Tibial artery (tissue), 4 donors: ENCODE measurements around the gene BBC3.
"Not testable (repeated sequence)": the region's sequence is repeated elsewhere in the genome, so short reads cannot be mapped to it uniquely, and the experiment has no call there.

Experiments used
- DNase-seq, 2 donors: peaks; one replicate each; pipeline ENCODE4 v3.0.0-alpha.2; 2019
- H3K27ac ChIP-seq, 2 donors: fragments of 200-600 bp; sonication (generic) in 1 of 2; 1 replicate in 1 of 2; 2 replicates in 1 of 2; pipeline ENCODE4 v1.5.1; 2018 to 2019; ENCODE audit warnings: mild to moderate bottlenecking in 1 of 2
- H3K27me3 ChIP-seq, 2 donors: fragments of 200-600 bp; sonication (generic) in 1 of 2; one replicate each; pipeline versions ENCODE4 v1.5.1 to v1.6.0; 2016 to 2019
- H3K36me3 ChIP-seq, 3 donors: fragments of 200-600 bp; sonication (generic) in 2 of 3; one replicate each; pipeline ENCODE4 v1.5.1; 2016 to 2019; ENCODE audit warnings: mild to moderate bottlenecking in 2 of 3
- H3K4me1 ChIP-seq, 4 donors: fragments of 200-600 bp; sonication (generic) in 2 of 4; 1 replicate in 3 of 4; 2 replicates in 1 of 4; pipeline ENCODE4 v1.5.1; 2016 to 2019
- H3K4me3 ChIP-seq, 2 donors: fragments of 200-600 bp; sonication (generic) in 1 of 2; 1 replicate in 1 of 2; 2 replicates in 1 of 2; pipeline ENCODE4 v1.5.1; 2018 to 2019; ENCODE audit warnings: mild to moderate bottlenecking in 2 of 2
- H3K9me3 ChIP-seq, 3 donors: fragments of 200-600 bp; sonication (generic) in 1 of 3; one replicate each; pipeline ENCODE4 v1.5.1; 2016 to 2019
- CTCF ChIP-seq, 2 experiments: fragments of 200-600 bp in 1 of 2; fragments of 450-650 bp in 1 of 2; IDR thresholded peaks; one replicate each; pipeline ENCODE4 v1.5.1; 2017 to 2019; ENCODE audit warnings: antibody characterized with exemption in 2 of 2, mild to moderate bottlenecking in 1 of 2, moderate library complexity in 1 of 2
- intact Hi-C: fragments of 100-400 bp; cut with DNase I; formaldehyde crosslinking; loops from one replicate; pipeline ENCODE4 v1.15.0; 2023; ENCODE audit warnings: low total_unique reads

The BBC3 gene

GRCh38 chr19:47269596-47269995, 38.6 kb upstream of the BBC3 start:
- no peak for TF ChIP-seq CTCF (IDR thresholded peaks at IDR 0.05)
- H3K27ac ChIP-seq, result no peak overlapping the region
- H3K4me3 ChIP-seq, result no peak overlapping the region
- H3K27me3 ChIP-seq, result no peaks in the 10 kb centered on the region
- H3K36me3 ChIP-seq, result peaks cover 49 to 72% (median 61%) of the 10 kb centered on the region in 3 donors
- intact Hi-C loops, result no loop called here
- peaks cover 0 to 15% (median 6%) of the 10 kb centered on the region in 4 donors for H3K4me1 ChIP-seq
- no peaks in the 10 kb centered on the region for H3K9me3 ChIP-seq
- no peak for DNase-seq

DNA sequence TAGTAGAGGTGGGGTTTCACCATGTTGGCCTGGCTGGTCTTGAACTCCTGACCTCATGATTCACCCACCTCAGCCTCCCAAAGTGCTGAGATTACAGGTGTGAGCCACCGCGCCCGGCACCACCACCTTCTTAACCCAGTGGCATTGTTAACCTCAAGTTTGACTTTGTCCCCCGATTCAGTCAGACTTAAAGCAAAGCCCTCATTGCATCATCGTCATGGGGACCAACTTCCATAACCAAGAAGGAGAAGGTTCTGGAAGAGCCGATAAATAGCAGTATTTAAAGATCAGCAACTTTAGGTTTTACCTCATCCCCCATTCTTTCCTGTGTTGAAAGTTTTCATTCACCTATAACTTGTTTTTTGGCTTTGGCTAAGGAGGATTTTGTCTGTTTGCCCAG, 37.0 kb upstream of the BBC3 start:
- no peak overlapping the region for H3K27ac ChIP-seq
- peaks cover 0 to 13% (median 6%) of the 10 kb centered on the region in 4 donors for H3K4me1 ChIP-seq
- no peaks in the 10 kb centered on the region for H3K27me3 ChIP-seq
- intact Hi-C loops, result no loop called here
- no peak for DNase-seq
- no peak for TF ChIP-seq CTCF (IDR thresholded peaks at IDR 0.05)
- H3K4me3 ChIP-seq, result no peak overlapping the region
- no peaks in the 10 kb centered on the region for H3K9me3 ChIP-seq
- H3K36me3 ChIP-seq, result peaks cover 63 to 87% (median 76%) of the 10 kb centered on the region in 3 donors

DNA sequence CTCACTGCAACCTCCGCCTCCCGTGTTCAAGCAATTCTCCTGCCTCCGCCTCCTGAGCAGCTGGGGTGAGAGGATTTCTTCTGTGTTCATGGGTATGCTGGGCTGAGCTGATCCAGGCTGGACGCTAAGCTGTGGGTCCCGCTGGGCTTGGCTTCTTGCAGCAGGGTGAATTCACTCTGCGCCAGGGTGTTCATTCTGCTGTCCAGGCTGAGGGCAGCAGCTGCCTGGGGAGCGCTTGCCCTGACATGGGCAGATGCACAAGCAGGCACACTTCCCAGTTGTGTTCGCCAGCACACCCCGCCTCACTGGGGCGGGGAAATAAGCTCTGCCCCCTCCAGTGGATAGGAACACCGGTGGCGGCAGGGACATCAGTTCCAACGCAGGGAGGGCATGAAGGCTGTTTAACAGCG, 36.4 kb upstream of the BBC3 start:
- H3K9me3 ChIP-seq, result no peaks in the 10 kb centered on the region
- intact Hi-C loops, result no loop called here
- H3K4me1 ChIP-seq, result peaks cover 0 to 6% (median 3%) of the 10 kb centered on the region in 4 donors
- no peaks in the 10 kb centered on the region for H3K27me3 ChIP-seq
- no peak overlapping the region for H3K4me3 ChIP-seq
- TF ChIP-seq CTCF (IDR thresholded peaks at IDR 0.05), result no peak
- no peak for DNase-seq
- no peak overlapping the region for H3K27ac ChIP-seq
- H3K36me3 ChIP-seq, result peaks cover 69 to 94% (median 83%) of the 10 kb centered on the region in 3 donors

DNA sequence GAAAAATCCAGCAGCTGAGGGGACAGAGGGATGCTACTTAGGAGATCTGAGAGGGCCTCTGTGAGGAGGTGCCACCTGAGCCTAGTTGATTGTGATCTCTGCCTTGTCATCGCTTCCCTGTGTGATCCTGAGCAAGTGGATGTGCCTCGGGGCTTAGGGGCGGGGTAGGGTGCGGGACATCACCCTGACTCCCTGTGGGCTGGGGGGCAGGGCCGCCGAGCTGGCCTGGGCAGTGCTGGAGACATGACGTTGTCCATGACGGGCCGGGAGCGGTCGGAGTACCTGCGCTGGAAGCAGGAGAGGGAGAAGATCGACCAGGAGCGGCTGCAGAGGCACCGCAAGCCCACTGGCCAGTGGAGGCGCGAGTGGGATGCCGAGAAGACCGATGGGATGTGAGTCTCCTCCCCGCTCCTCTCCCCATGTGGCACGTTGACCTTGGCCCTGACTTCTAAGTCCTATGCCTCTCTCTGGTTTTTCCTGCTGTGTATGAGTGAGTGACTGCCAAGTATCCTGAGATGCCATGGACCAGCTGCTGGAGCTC, 35.5 kb upstream of the BBC3 start:
- Histone ChIP-seq H3K4me1 (no peaks in the 10 kb centered on the region), H3K9me3 (no peaks in the 10 kb centered on the region), H3K4me3 (no peak overlapping the region), H3K36me3 (peaks cover 78 to 96% (median 79%) of the 10 kb centered on the region in 3 donors), H3K27me3 (no peaks in the 10 kb centered on the region), H3K27ac (no peak overlapping the region)
- no peak for TF ChIP-seq CTCF (IDR thresholded peaks at IDR 0.05)
- DNase-seq, result no peak
- intact Hi-C loops, result no loop called here

DNA sequence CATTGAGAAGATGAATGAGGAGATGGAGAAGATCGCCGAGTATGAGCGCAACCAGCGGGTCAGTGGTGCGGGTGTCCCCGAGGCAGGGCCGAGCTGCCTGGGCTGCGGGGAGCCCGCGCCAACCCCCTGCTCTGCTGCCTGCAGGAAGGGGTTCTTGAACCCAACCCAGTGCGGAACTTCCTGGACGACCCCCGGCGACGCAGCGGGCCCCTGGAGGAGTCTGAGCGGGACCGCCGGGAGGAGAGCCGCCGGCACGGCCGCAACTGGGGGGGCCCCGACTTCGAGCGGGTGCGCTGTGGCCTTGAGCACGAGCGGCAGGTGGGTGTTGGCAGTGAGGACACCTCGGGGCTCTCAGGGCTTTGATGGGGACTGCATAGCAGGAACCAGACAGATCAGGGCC, 33.6 kb upstream of the BBC3 start:
- Histone ChIP-seq H3K9me3 (no peaks in the 10 kb centered on the region), H3K4me3 (no peak overlapping the region), H3K27me3 (no peaks in the 10 kb centered on the region), H3K36me3 (peaks cover 80 to 96% (median 84%) of the 10 kb centered on the region in 3 donors), H3K4me1 (peaks cover 0 to 9% (median under 1%) of the 10 kb centered on the region in 4 donors), H3K27ac (no peak overlapping the region)
- intact Hi-C loops, result no loop called here
- no peak for DNase-seq
- no peak for TF ChIP-seq CTCF (IDR thresholded peaks at IDR 0.05)

DNA sequence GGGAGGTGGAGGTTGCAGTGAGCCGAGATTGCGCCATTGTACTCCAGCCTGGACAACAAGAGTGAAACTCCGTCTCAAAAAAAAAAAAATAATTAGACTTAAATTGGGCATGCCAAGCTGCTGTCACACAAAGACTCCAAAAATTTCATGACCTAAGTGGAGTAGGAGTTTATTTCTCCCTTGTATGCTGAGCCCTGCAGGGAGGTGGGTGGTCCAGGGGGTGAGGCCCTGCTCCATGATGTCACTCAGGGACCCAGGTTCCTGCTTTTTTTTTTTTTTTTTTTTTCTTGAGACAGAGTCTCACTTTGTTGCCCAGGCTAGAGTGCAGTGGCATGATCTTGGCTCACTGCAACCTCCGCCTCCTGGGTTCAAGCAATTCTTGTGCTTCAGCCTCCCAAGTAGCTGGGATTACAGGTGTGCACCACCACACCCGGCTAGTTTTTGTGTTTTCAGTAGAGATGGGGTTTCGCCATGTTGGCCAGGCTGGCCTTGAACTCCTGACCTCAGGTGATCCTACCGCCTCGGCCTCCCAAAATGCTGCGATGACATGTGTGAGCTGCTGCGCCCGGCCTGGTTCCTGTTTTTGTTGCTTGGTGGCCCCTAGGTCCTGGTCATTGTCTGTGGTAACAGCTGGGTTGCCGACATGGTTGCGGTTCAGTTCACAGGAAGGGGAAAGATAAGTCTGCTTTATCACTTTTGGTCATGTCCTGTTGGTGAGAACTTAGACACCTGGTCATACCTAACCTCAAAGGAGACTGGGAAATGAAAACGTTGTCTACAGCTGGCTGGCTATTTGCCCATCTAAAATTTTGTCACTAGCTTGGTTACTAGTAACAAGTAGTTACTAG, 31.2 kb upstream of the BBC3 start:
- H3K27me3 ChIP-seq, H3K27ac ChIP-seq, H3K9me3 ChIP-seq, DNase-seq, H3K4me3 ChIP-seq, intact Hi-C loops: not testable (repeated sequence)
- peaks cover 79 to 85% (median 79%) of the 10 kb centered on the region in 3 donors for H3K36me3 ChIP-seq
- peaks cover 0 to 31% (median 19%) of the 10 kb centered on the region in 4 donors for H3K4me1 ChIP-seq
